ENCODE data around the gene APOOL. TPM values are rescaled to one million over a fixed set of nuclear protein-coding genes. Genes with fewer than 3 reads are reported as not detected.
A peak's percentile ranks its signal among the peaks of the same experiment; 100 is the strongest.
"Not testable (repeated sequence)": the region's sequence is repeated elsewhere in the genome, so short reads cannot be mapped to it uniquely, and the experiment has no call there.

APOOL gene, protein sequence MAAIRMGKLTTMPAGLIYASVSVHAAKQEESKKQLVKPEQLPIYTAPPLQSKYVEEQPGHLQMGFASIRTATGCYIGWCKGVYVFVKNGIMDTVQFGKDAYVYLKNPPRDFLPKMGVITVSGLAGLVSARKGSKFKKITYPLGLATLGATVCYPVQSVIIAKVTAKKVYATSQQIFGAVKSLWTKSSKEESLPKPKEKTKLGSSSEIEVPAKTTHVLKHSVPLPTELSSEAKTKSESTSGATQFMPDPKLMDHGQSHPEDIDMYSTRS
- 10 to 100 TPM in 2 of 4 donors, 1 to 10 TPM in 2; 1.1 to 11.2 (median 7.2) TPM for total RNA-seq

GRCh38 chrX:85003655-85004244 is at the start of gene APOOL:
Gene APOOL, plus strand, starts transcription at chrX:85003877. Its CDS starts 36 bp downstream, at chrX:85003913.
- Histone ChIP-seq H3K4me3 (peak within 1 kb of the TSS; percentile 39 to 69 (median 52)), H3K4me1 (peaks cover 0 to 5% (median 3%) of the 10 kb centered on the region in 4 donors), H3K36me3 (no peaks in the 10 kb centered on the region), H3K9me3 (no peaks in the 10 kb centered on the region), H3K27ac (peak within 1 kb of the TSS; percentile 57 to 79 (median 70)), H3K27me3 (no peaks in the 10 kb centered on the region)
- intact Hi-C loops (cut with DNase I; ENCODE audit: low total_unique reads) (no loop called here), in situ Hi-C loops (cut with MboI; ENCODE audit: low pct_ligation_motif_present in 1 of 4, low pct_unique_long_range_greater_than_20kb in 1 of 4, low sequenced_read_pairs in 3 of 4) (no loop called here)
- WGBS, 2 donors (ENCODE audit: low coverage in 1 of 2): 51% methylated on average over 24 of the region's 24 CpGs; no CpG with 5 or more reads in 1 of the 2 donors
- peak; percentile 91 for DNase-seq
- TF ChIP-seq POLR2AphosphoS5 (IDR thresholded peaks at IDR 0.05): peak; percentile 39 to 65 (median 65)
- TF ChIP-seq CTCF (IDR thresholded peaks at IDR 0.05): no peak
- TF ChIP-seq POLR2A (IDR thresholded peaks at IDR 0.05): peak; percentile 29
- TF ChIP-seq EP300 (IDR thresholded peaks at IDR 0.05; ENCODE audit: low read depth): no peak

GRCh38 chrX:84956304-84956703 is 47.4 kb upstream of the APOOL start:
- no peak for TF ChIP-seq POLR2AphosphoS5 (IDR thresholded peaks at IDR 0.05)
- TF ChIP-seq CTCF (IDR thresholded peaks at IDR 0.05): no peak
- no peak for TF ChIP-seq EP300 (IDR thresholded peaks at IDR 0.05; ENCODE audit: low read depth)
- TF ChIP-seq POLR2A (IDR thresholded peaks at IDR 0.05): no peak
- Histone ChIP-seq H3K4me1 (no peaks in the 10 kb centered on the region), H3K36me3 (no peaks in the 10 kb centered on the region), H3K27ac (no peak overlapping the region), H3K4me3 (no peak overlapping the region), H3K27me3 (no peaks in the 10 kb centered on the region), H3K9me3 (no peaks in the 10 kb centered on the region)
- intact Hi-C loops (cut with DNase I; ENCODE audit: low total_unique reads): no loop called here
- in situ Hi-C loops (cut with MboI; ENCODE audit: low pct_ligation_motif_present in 1 of 4, low pct_unique_long_range_greater_than_20kb in 1 of 4, low sequenced_read_pairs in 3 of 4): no loop called here
- no peak for DNase-seq
- WGBS, 2 donors (ENCODE audit: low coverage in 1 of 2): 33 to 48% methylated on average over 1 of the region's 1 CpG

- no peaks in the 10 kb centered on the region for H3K4me1 ChIP-seq
- no peak overlapping the region for H3K27ac ChIP-seq
- intact Hi-C loops (cut with DNase I; ENCODE audit: low total_unique reads): no loop called here
- in situ Hi-C loops (cut with MboI; ENCODE audit: low pct_ligation_motif_present in 1 of 4, low pct_unique_long_range_greater_than_20kb in 1 of 4, low sequenced_read_pairs in 3 of 4): no loop called here
- 91% methylated on average over 12 of the region's 19 CpGs; no CpG with 5 or more reads in 1 of the 2 donors for WGBS, 2 donors (ENCODE audit: low coverage in 1 of 2)
- no peaks in the 10 kb centered on the region for H3K36me3 ChIP-seq
- DNase-seq: no peak
- no peaks in the 10 kb centered on the region for H3K27me3 ChIP-seq
- no peaks in the 10 kb centered on the region for H3K9me3 ChIP-seq
- TF ChIP-seq CTCF (IDR thresholded peaks at IDR 0.05): no peak
- TF ChIP-seq EP300 (IDR thresholded peaks at IDR 0.05; ENCODE audit: low read depth): no peak
- no peak for TF ChIP-seq POLR2AphosphoS5 (IDR thresholded peaks at IDR 0.05)
- TF ChIP-seq POLR2A (IDR thresholded peaks at IDR 0.05): no peak
- no peak overlapping the region for H3K4me3 ChIP-seq
Observed at GRCh38 chrX:84974803-84975202, 28.9 kb upstream of the APOOL start.

- WGBS, 2 donors (ENCODE audit: low coverage in 1 of 2): 96% methylated on average over 5 of the region's 5 CpGs; no CpG with 5 or more reads in 1 of the 2 donors
Observed at GRCh38 chrX:84991739-84992138, 11.9 kb upstream of the APOOL start.

More at GRCh38 chrX:84991739-84992138, 11.9 kb upstream of the APOOL start:
- H3K9me3 ChIP-seq; H3K27ac ChIP-seq; in situ Hi-C loops (cut with MboI; ENCODE audit: low pct_ligation_motif_present in 1 of 4, low pct_unique_long_range_greater_than_20kb in 1 of 4, low sequenced_read_pairs in 3 of 4); H3K4me1 ChIP-seq; intact Hi-C loops (cut with DNase I; ENCODE audit: low total_unique reads); H3K27me3 ChIP-seq; H3K4me3 ChIP-seq; DNase-seq; H3K36me3 ChIP-seq: not testable (repeated sequence)

All from transverse colon (tissue), 4 donors.